NCI-H1105 treated with DMSO at 0.1 percent for 48 hours (cell line): ENCODE results near the gene SULF2.
"Not testable (repeated sequence)": the region's sequence is repeated elsewhere in the genome, so short reads cannot be mapped to it uniquely, and the experiment has no call there.

ENCODE experiments used
- DNase-seq: peaks from one replicate; lab custom pipeline; 2025; lab: John Stamatoyannopoulos, UW

SULF2 gene

GRCh38 chr20:47785311-47785853 is at the start of gene SULF2:
Gene SULF2 (minus strand): TSS chr20:47785481. CDS start chr20:47757363, 28,118 bp downstream.
- DNase-seq: peak; percentile 12

- DNase-seq: not testable (repeated sequence)
These were observed 46.4 kb upstream of the SULF2 start for GRCh38 chr20:47831675-47832074.

- DNase-seq: not testable (repeated sequence)
These were observed 41.4 kb upstream of the SULF2 start for GRCh38 chr20:47826716-47827115.

- DNase-seq: not testable (repeated sequence)
These were observed 40.7 kb upstream of the SULF2 start for GRCh38 chr20:47826006-47826405.

- no peak for DNase-seq
These were observed 39.9 kb upstream of the SULF2 start for GRCh38 chr20:47825011-47825762.

- DNase-seq: not testable (repeated sequence)
These were observed 38.7 kb upstream of the SULF2 start for GRCh38 chr20:47823941-47824340.

- DNase-seq: no peak
These were observed 36.3 kb upstream of the SULF2 start for GRCh38 chr20:47821481-47822100.

- DNase-seq: no peak
These were observed 33.8 kb upstream of the SULF2 start for GRCh38 chr20:47818996-47819609.

- DNase-seq: no peak
These were observed 33.2 kb upstream of the SULF2 start for GRCh38 chr20:47818466-47818865.

- DNase-seq: no peak
These were observed 32.7 kb upstream of the SULF2 start for GRCh38 chr20:47818016-47818415.

GRCh38 chr20:47817573-47817972 is 32.3 kb upstream of the SULF2 start:
- DNase-seq: no peak

- DNase-seq: no peak
These were observed 31.5 kb upstream of the SULF2 start for GRCh38 chr20:47816487-47817451.

- no peak for DNase-seq
These were observed 30.6 kb upstream of the SULF2 start for GRCh38 chr20:47815866-47816265.

- DNase-seq: no peak
These were observed 30.1 kb upstream of the SULF2 start for GRCh38 chr20:47815416-47815806.

GRCh38 chr20:47814632-47815415 is 29.5 kb upstream of the SULF2 start:
- no peak for DNase-seq

- no peak for DNase-seq
These were observed 25.6 kb upstream of the SULF2 start for GRCh38 chr20:47810721-47811347.

- DNase-seq: no peak
These were observed 24.9 kb upstream of the SULF2 start for GRCh38 chr20:47810116-47810677.

GRCh38 chr20:47809161-47809960 is 24.1 kb upstream of the SULF2 start:
- no peak for DNase-seq

GRCh38 chr20:47805951-47806350 is 20.7 kb upstream of the SULF2 start:
- DNase-seq: no peak
